HepG2 (cell line): ENCODE results near the gene NEMP2. TPM values are rescaled to one million over a fixed set of nuclear protein-coding genes. Genes with fewer than 3 reads are reported as not detected.

Experiments
- MED8 ChIP-seq: sonication (generic); formaldehyde crosslinking; IDR thresholded peaks from 2 replicates; pipeline ENCODE4 v1.8.1; 2023; ENCODE audit warnings: mild to moderate bottlenecking, missing genetic modification reagents; ENCODE audit not compliant: insufficient replicate concordance
- NR2F6 ChIP-seq, 2 experiments: IDR thresholded peaks; 2 replicates each; pipeline ENCODE4 v1.6.1; 2016; ENCODE audit warnings: antibody characterized with exemption in 1 of 2, mild to moderate bottlenecking in 1 of 2
- PTBP1 ChIP-seq: fragments of 200-400 bp; formaldehyde crosslinking; IDR thresholded peaks from 2 replicates; pipeline ENCODE4 v1.6.1; 2018; ENCODE audit warnings: low read length, low read depth; ENCODE audit not compliant: poor library complexity, severe bottlenecking
- SRF ChIP-seq: IDR thresholded peaks from 2 replicates; pipeline ENCODE4 v1.6.1; 2011; ENCODE audit warnings: mild to moderate bottlenecking, low read depth, low read length, moderate library complexity
- ZFP90 ChIP-seq: sonication (generic); formaldehyde crosslinking; IDR thresholded peaks from 2 replicates; pipeline ENCODE4 v1.8.0; 2022; ENCODE audit warnings: missing genetic modification reagents, mild to moderate bottlenecking, inconsistent platforms, borderline replicate concordance
- ZNF646 ChIP-seq: sonication (generic); formaldehyde crosslinking; IDR thresholded peaks from 2 replicates; pipeline ENCODE4 v1.9.0; 2021; ENCODE audit warnings: mild to moderate bottlenecking, missing genetic modification reagents
- polyA plus RNA-seq, 8 experiments: library from polyadenylated mRNA; depleted of rRNA in 3 of 8; stranded (reverse) in 7 of 8; unstranded in 1 of 8; fragments of >200 nt; fragmentation: Illumina TruSeq in 4 of 8; extraction: Trizol in 4 of 8; gene quantifications; 2 replicates each; pipeline versions ENCODE4 v1.2.1 to v1.2.3, GENCODE V29; 2011 to 2016; ENCODE audit warnings: low read depth in 4 of 8, missing spikeins in 1 of 8, mixed read lengths in 1 of 8; ENCODE audit not compliant: insufficient read depth in 1 of 8
- total RNA-seq, 5 experiments: library from RNA; depleted of rRNA; stranded (reverse); fragments of >200 nt; fragmentation: Illumina TruSeq; extraction: Trizol; gene quantifications; 2 replicates each; pipeline ENCODE4 v1.2.3, GENCODE V29; 2016; ENCODE audit warnings: low read depth in 1 of 5

Gene NEMP2
- total and polyA plus RNA-seq, 2 of the 13 experiments (the other 11 are each of a cell fraction or from before 2014, with no cell fraction given), result 2.4 to 9.8 TPM

GRCh38 chr2:190582736-190583506, 48.4 kb upstream of the NEMP2 start (continued):
- TF ChIP-seq ZNF646 (CRISPR knock-in tag) (no peak), PTBP1 (no peak), SRF (no peak), NR2F6 (IDR thresholded peaks at IDR 0.05) (no peak), NR2F6 (CRISPR knock-in tag; IDR thresholded peaks at IDR 0.05) (no peak), MED8 (CRISPR knock-in tag) (no peak), ZFP90 (CRISPR knock-in tag) (no peak)
